BJ (cell line): Measurements from ENCODE around the gene UBFD1. TPM values are rescaled to one million over a fixed set of nuclear protein-coding genes. Genes with fewer than 3 reads are reported as not detected.
"Not testable (repeated sequence)": the region's sequence is repeated elsewhere in the genome, so short reads cannot be mapped to it uniquely, and the experiment has no call there.

Experiments used
- CTCF ChIA-PET: fragments of 350-600 bp; formaldehyde crosslinking; extraction: SDS; loops from one replicate; lab custom pipeline; 2021; ENCODE audit warnings: antibody characterized with exemption, inconsistent platforms; lab: Yijun Ruan, JAX
- POLR2A ChIA-PET: fragments of 300-600 bp; sonication (Branson Sonifier 250); formaldehyde crosslinking; extraction: SDS; loops from one replicate; lab custom pipeline; 2021; ENCODE audit warnings: antibody characterized with exemption; lab: Charles Lee
- DNase-seq: peaks from one replicate; pipeline ENCODE4 v3.0.0-alpha.2; 2011; ENCODE audit warnings: low read depth
- H3K27me3 ChIP-seq: 2 replicates; pipeline ENCODE4 v1.6.0; 2011; ENCODE audit warnings: low read length; ENCODE audit not compliant: control insufficient read depth, insufficient read depth
- H3K36me3 ChIP-seq: 2 replicates; pipeline ENCODE4 v1.5.1; 2011; ENCODE audit warnings: low read length; ENCODE audit not compliant: control insufficient read depth, insufficient read depth
- H3K4me3 ChIP-seq: 2 replicates; pipeline ENCODE4 v1.5.1; 2011; ENCODE audit warnings: low read depth, mild to moderate bottlenecking, control low read depth, low read length
- CTCF ChIP-seq: IDR thresholded peaks from 2 replicates; pipeline ENCODE4 v1.5.1; 2011; ENCODE audit warnings: low read depth, mild to moderate bottlenecking, control low read depth, inconsistent platforms, low read length, moderate library complexity; ENCODE audit not compliant: insufficient read depth
- polyA plus RNA-seq: library from polyadenylated mRNA; depleted of rRNA; stranded (reverse); fragments of >200 nt; gene quantifications from 2 replicates; pipeline ENCODE4 v1.2.3, GENCODE V29; 2011

UBFD1 gene
- polyA plus RNA-seq, 1 experiment, result 61.4 TPM

GRCh38 chr16:23534868-23535860 is 22.4 kb upstream of the UBFD1 start:
- ChIA-PET CTCF (no interaction called here), POLR2A (no interaction called here)
- Histone ChIP-seq H3K27me3 (no peaks in the 10 kb centered on the region), H3K36me3 (peaks cover 10% of the 10 kb centered on the region), H3K4me3 (no peak overlapping the region)
- no peak for DNase-seq
- TF ChIP-seq CTCF, result no peak

- ChIA-PET POLR2A (no interaction called here), CTCF (no interaction called here)
- Histone ChIP-seq H3K4me3 (no peak overlapping the region), H3K27me3 (no peaks in the 10 kb centered on the region), H3K36me3 (peaks cover 10% of the 10 kb centered on the region)
- DNase-seq, result no peak
- no peak for TF ChIP-seq CTCF
These were observed 21.6 kb upstream of the UBFD1 start for GRCh38 chr16:23535901-23536300.

GRCh38 chr16:23537390-23537789 is 20.1 kb upstream of the UBFD1 start:
- no peak for DNase-seq
- TF ChIP-seq CTCF, result no peak
- H3K36me3 ChIP-seq, result peaks cover 10% of the 10 kb centered on the region
- ChIA-PET CTCF (no interaction called here), POLR2A (no interaction called here)
- H3K4me3 ChIP-seq, result no peak overlapping the region
- no peaks in the 10 kb centered on the region for H3K27me3 ChIP-seq

GRCh38 chr16:23538919-23539278 is 18.6 kb upstream of the UBFD1 start:
- Histone ChIP-seq H3K36me3 (peaks cover 8% of the 10 kb centered on the region), H3K4me3 (no peak overlapping the region), H3K27me3 (no peaks in the 10 kb centered on the region)
- TF ChIP-seq CTCF, result no peak
- POLR2A ChIA-PET, result interaction anchor here (0.7 kb wide), 1 partner anchor 19 kb away, joined by 21 read pairs; the partner anchor contains the start of gene UBFD1
- no peak for DNase-seq
- CTCF ChIA-PET, result interaction anchor here (1.0 to 2.2 kb wide), 3 partner anchors 10 to 19 kb away, joined by 3 to 7 read pairs (median 6); partner anchors contain the start of genes EARS2 and UBFD1

- POLR2A ChIA-PET, result no interaction called here
- DNase-seq, result no peak
- H3K4me3 ChIP-seq, result no peak overlapping the region
- TF ChIP-seq CTCF, result no peak
- H3K36me3 ChIP-seq, result peaks cover 8% of the 10 kb centered on the region
- no peaks in the 10 kb centered on the region for H3K27me3 ChIP-seq
- CTCF ChIA-PET, result interaction anchor here (1.0 to 2.2 kb wide), 2 partner anchors 12 to 17 kb away, joined by 6 to 7 read pairs; partner anchors contain the start of genes EARS2 and UBFD1
These were observed 17.3 kb upstream of the UBFD1 start for GRCh38 chr16:23539984-23540816.

GRCh38 chr16:23540817-23541178 is 16.7 kb upstream of the UBFD1 start:
- H3K4me3 ChIP-seq, POLR2A ChIA-PET, DNase-seq, H3K27me3 ChIP-seq, H3K36me3 ChIP-seq, CTCF ChIA-PET: not testable (repeated sequence)
